K562 (cell line): ENCODE measurements around the gene PLEKHG3. TPM values are rescaled to one million over a fixed set of nuclear protein-coding genes. Genes with fewer than 3 reads are reported as not detected.

Experiments
- ATAC-seq: fragments of 200-7000 bp; cut with Tn5 transposase; 3 replicates; pipeline ENCODE4 v1.9.1; 2020; ENCODE audit warnings: moderate library complexity
- BruUV-seq: library from RNA; stranded (reverse); fragments of 400-500 nt; replicated peaks from 2 replicates; lab custom pipeline; 2021; lab: Mats Ljungman, UMichigan
- CTCF ChIA-PET: fragments of 300-600 bp; formaldehyde crosslinking; extraction: SDS; loops from one replicate; lab custom pipeline; 2021; ENCODE audit warnings: low intra/inter-chr PET ratio; lab: Yijun Ruan, JAX
- POLR2A ChIA-PET: fragments of 300-600, 350-650 bp; sonication (Branson Sonifier 250); formaldehyde crosslinking; extraction: SDS; loops from one replicate; lab custom pipeline; 2021; ENCODE audit warnings: antibody characterized with exemption, inconsistent platforms; lab: Yijun Ruan, JAX
- DNase-seq, 4 experiments: peaks; one replicate each; pipeline versions ENCODE4 v3.0.0 to v3.0.0-alpha.2; 2011 to 2018; ENCODE audit warnings: low spot score in 3 of 4, mixed read lengths in 3 of 4; ENCODE audit errors: extremely low read depth in 1 of 4
- FAIRE-seq: peaks from 2 replicates; lab custom pipeline; 2011; peaks lifted over from hg19 to GRCh38; lab: Jason Lieb, UNC
- H2AFZ ChIP-seq: 2 replicates; pipeline ENCODE4 v1.6.0; 2011; ENCODE audit warnings: low read depth, low read length, control low read depth, inconsistent platforms
- H3K27ac ChIP-seq: fragments of 200-600 bp; 3 replicates; pipeline ENCODE4 v1.8.0; 2011; ENCODE audit warnings: low read depth, mild to moderate bottlenecking, control low read depth, inconsistent platforms, low read length, moderate library complexity, mixed read lengths; ENCODE audit errors: extremely low read depth
- H3K27me3 ChIP-seq, 2 experiments: fragments of 300-600 bp in 1 of 2; 2 replicates in 1 of 2; 3 replicates in 1 of 2; pipeline versions ENCODE4 v1.6.0 to v1.8.0; 2011; ENCODE audit warnings: inconsistent platforms in 2 of 2, low read length in 2 of 2, mild to moderate bottlenecking in 1 of 2, mixed read lengths in 1 of 2, moderate library complexity in 1 of 2; ENCODE audit not compliant: control insufficient read depth in 2 of 2, insufficient read depth in 2 of 2
- H3K36me3 ChIP-seq: fragments of 300-600 bp; 3 replicates; pipeline ENCODE4 v1.8.0; 2011; ENCODE audit warnings: mild to moderate bottlenecking, low read length, inconsistent platforms; ENCODE audit not compliant: control insufficient read depth, insufficient read depth
- H3K4me1 ChIP-seq, 2 experiments: fragments of 200-600 bp in 1 of 2; replicated peaks in 1 of 2; 2 replicates in 1 of 2; 3 replicates in 1 of 2; pipeline versions ENCODE4 v1.5.1 to v1.8.0; 2011; ENCODE audit warnings: inconsistent platforms in 2 of 2, low read length in 2 of 2, mild to moderate bottlenecking in 1 of 2, mixed read lengths in 1 of 2, moderate library complexity in 1 of 2; ENCODE audit not compliant: control insufficient read depth in 2 of 2, insufficient read depth in 2 of 2
- H3K4me2 ChIP-seq: 2 replicates; pipeline ENCODE4 v1.6.1; 2011; ENCODE audit warnings: low read length, control low read depth, inconsistent platforms, mixed read lengths; ENCODE audit not compliant: insufficient read depth
- H3K4me3 ChIP-seq: fragments of 200-600 bp; sonication (generic), shearing (Covaris generic); 2 replicates; pipeline ENCODE4 v1.5.1; 2016; ENCODE audit warnings: control low read depth, inconsistent platforms
- H3K79me2 ChIP-seq: fragments of 200-600 bp; 3 replicates; pipeline ENCODE4 v1.8.0; 2011; ENCODE audit warnings: low read length, inconsistent platforms; ENCODE audit not compliant: control insufficient read depth, insufficient read depth
- H3K9ac ChIP-seq, 2 experiments: 2 replicates each; pipeline versions ENCODE4 v1.6.0 to v1.6.1; 2011; ENCODE audit warnings: low read depth in 2 of 2, low read length in 2 of 2, control low read depth in 1 of 2, inconsistent platforms in 1 of 2, mild to moderate bottlenecking in 1 of 2, mixed read lengths in 1 of 2; ENCODE audit not compliant: insufficient read depth in 1 of 2
- H3K9me1 ChIP-seq: one replicate; pipeline ENCODE4 v1.6.0; 2011; ENCODE audit warnings: inconsistent platforms, mild to moderate bottlenecking, low read length, moderate library complexity; ENCODE audit not compliant: control insufficient read depth, insufficient read depth
- H3K9me3 ChIP-seq: replicated peaks from 2 replicates; pipeline ENCODE4 v1.5.1; 2011; ENCODE audit warnings: low read depth, low read length, inconsistent platforms; ENCODE audit not compliant: control insufficient read depth, insufficient read depth
- H4K20me1 ChIP-seq: replicated peaks from 2 replicates; pipeline ENCODE4 v1.6.1; 2011; ENCODE audit warnings: low read length, inconsistent platforms, mixed read lengths; ENCODE audit not compliant: control insufficient read depth, insufficient read depth
- BCOR ChIP-seq: fragments of 450-650 bp; IDR thresholded peaks from 2 replicates; pipeline ENCODE4 v1.6.1; 2016
- BDP1 ChIP-seq: IDR thresholded peaks from 3 replicates; pipeline ENCODE4 v1.6.1; 2011; ENCODE audit not compliant: insufficient read length, insufficient read depth
- ELK3 ChIP-seq: fragments of 450-650 bp; formaldehyde crosslinking; IDR thresholded peaks from 2 replicates; pipeline ENCODE4 v1.4.0; 2020; ENCODE audit warnings: mild to moderate bottlenecking
- ESRRB ChIP-seq: fragments of 250-450 bp; sonication (Bioruptor Pico); IDR thresholded peaks from 2 replicates; pipeline ENCODE4 v1.5.0; 2020; ENCODE audit warnings: mild to moderate bottlenecking, moderate library complexity, borderline replicate concordance
- HEY1 ChIP-seq: fragments of 250-450 bp; sonication (Bioruptor Pico); IDR thresholded peaks from 2 replicates; pipeline ENCODE4 v1.5.0; 2020; ENCODE audit warnings: mild to moderate bottlenecking, moderate library complexity, borderline replicate concordance
- JUNB ChIP-seq: fragments of 450-650 bp; formaldehyde crosslinking; conservative IDR thresholded peaks from 2 replicates; pipeline ENCODE4 v1.4.0; 2020; ENCODE audit warnings: mild to moderate bottlenecking
- KDM5B ChIP-seq: fragments of 200-600 bp; sonication (generic); IDR thresholded peaks from 2 replicates; pipeline ENCODE4 v1.6.1; 2012; ENCODE audit warnings: low read depth, mild to moderate bottlenecking, moderate library complexity, low read length, control low read depth, inconsistent platforms; ENCODE audit not compliant: insufficient replicate concordance
- LARP7 ChIP-seq: fragments of 450-650 bp; IDR thresholded peaks from 2 replicates; pipeline ENCODE4 v1.6.1; 2016
- MLLT1 ChIP-seq, 2 experiments: fragments of 450-650 bp; IDR thresholded peaks; 2 replicates each; pipeline ENCODE4 v1.6.1; 2016
- NR4A1 ChIP-seq, 2 experiments: fragments of 250-450 bp in 1 of 2; fragments of 450-650 bp in 1 of 2; sonication (Bioruptor Pico) in 1 of 2; IDR thresholded peaks; 2 replicates each; pipeline versions ENCODE4 v1.4.0 to v1.6.1; 2016 to 2020; ENCODE audit warnings: mild to moderate bottlenecking in 2 of 2, missing compliant biosample characterization in 1 of 2, missing genetic modification characterization in 1 of 2, moderate library complexity in 1 of 2
- PKNOX1 ChIP-seq: fragments of 450-650 bp; IDR thresholded peaks from 2 replicates; pipeline ENCODE4 v1.6.1; 2016
- POLR3G ChIP-seq: IDR thresholded peaks from 2 replicates; pipeline ENCODE4 v1.6.1; 2011; ENCODE audit not compliant: insufficient read length, insufficient replicate concordance; ENCODE audit errors: extremely low read depth
- RCOR1 ChIP-seq, 2 experiments: IDR thresholded peaks; 2 replicates each; pipeline ENCODE4 v1.6.1; 2012; ENCODE audit warnings: low read depth in 2 of 2, low read length in 2 of 2, borderline replicate concordance in 1 of 2, improper control_type of control experiment in 1 of 2
- SAFB2 ChIP-seq: fragments of 200-400 bp; formaldehyde crosslinking; IDR thresholded peaks from 2 replicates; pipeline ENCODE4 v1.6.1; 2018; ENCODE audit warnings: borderline replicate concordance, low read length, low read depth, moderate library complexity; ENCODE audit not compliant: severe bottlenecking
- TEAD2 ChIP-seq: fragments of 450-650 bp; IDR thresholded peaks from 2 replicates; pipeline ENCODE4 v1.6.1; 2016; ENCODE audit warnings: missing genetic modification characterization, control low read depth, missing compliant biosample characterization
- TFE3 ChIP-seq: fragments of 450-650 bp; formaldehyde crosslinking; IDR thresholded peaks from 2 replicates; pipeline ENCODE4 v1.4.0; 2020; ENCODE audit warnings: mild to moderate bottlenecking, mixed read lengths
- ZFPM2 ChIP-seq: fragments of 250-450 bp; sonication (Bioruptor Pico); IDR thresholded peaks from 2 replicates; pipeline ENCODE4 v1.5.1; 2022; ENCODE audit warnings: mild to moderate bottlenecking
- ZNF253 ChIP-seq: fragments of 250-450 bp; sonication (Bioruptor Pico); conservative IDR thresholded peaks from 2 replicates; pipeline ENCODE4 v1.6.1; 2021; ENCODE audit warnings: mild to moderate bottlenecking
- WGBS: fragments of 100-300 bp; shearing (Covaris generic); methylation state at CpG from one replicate; pipeline ENCODE4 v1.1.6; 2016; ENCODE audit warnings: low coverage, mixed read lengths; ENCODE audit not compliant: insufficient coverage; ENCODE audit errors: missing lambda C conversion rate; 5-methylcytosine and 5-hydroxymethylcytosine counted together
- in situ Hi-C: fragments of 300-500 bp; cut with MboI; formaldehyde crosslinking; loops from 4 replicates; pipeline ENCODE4 v1.15.0; 2018; ENCODE audit warnings: inconsistent platforms, mixed read lengths
- intact Hi-C: fragments of 100-400 bp; cut with micrococcal nuclease; formaldehyde crosslinking; loops from 2 replicates; pipeline ENCODE4 v1.14.2; 2022
- polyA plus RNA-seq, 8 experiments: library from polyadenylated mRNA; depleted of rRNA in 4 of 8; stranded (reverse) in 5 of 8; unstranded in 3 of 8; fragments of >200 nt; fragmentation: Nextera tagmentation in 2 of 8; fragmentation: Illumina TruSeq in 1 of 8; extraction: Ambion mirVana in 2 of 8; extraction: Trizol in 1 of 8; gene quantifications; 2 replicates each; pipeline versions ENCODE4 v1.2.1 to v1.2.3, GENCODE V29; 2011 to 2014; ENCODE audit warnings: inconsistent platforms in 1 of 8, missing spikeins in 1 of 8
- total RNA-seq, 7 experiments: library from RNA; depleted of rRNA in 6 of 7; stranded (reverse); fragments of >200 nt in 6 of 7; fragmentation: Illumina TruSeq in 2 of 7; extraction: Trizol in 2 of 7; gene quantifications; 2 replicates each; pipeline versions ENCODE4 v1.2.1 to v1.2.3, GENCODE V29; 2011 to 2021; ENCODE audit warnings: low replicate concordance in 1 of 7
- TF ChIP-seq, protein P1 (sequence below): fragments of 250-450 bp; sonication (Bioruptor Pico); IDR thresholded peaks from 2 replicates; pipeline ENCODE4 v1.9.0; 2021; ENCODE audit warnings: mild to moderate bottlenecking

The PLEKHG3 gene
- total and polyA plus RNA-seq, 9 of the 15 experiments (the other 6 are each of a cell fraction or from before 2014, with no cell fraction given), result 0.04 to 0.16 TPM; not detected in 7

- H3K36me3 ChIP-seq, result no peaks in the 10 kb centered on the region
- WGBS, result 5% methylated on average over 7 of the region's 9 CpGs
- ATAC-seq, result no peak
- H2AFZ ChIP-seq, result no peak overlapping the region
- no peaks in the 10 kb centered on the region for H3K79me2 ChIP-seq
- H3K4me1 ChIP-seq, result no peaks in the 10 kb centered on the region; a peak in 1 of 5 replicates
- ChIA-PET POLR2A (interaction anchor here (0.6 kb wide), 1 partner anchor 67 kb away, joined by 3 read pairs; no protein-coding TSS in a partner anchor), CTCF (no interaction called here)
- no peak overlapping the region for H3K9ac ChIP-seq
- no peaks in the 10 kb centered on the region for H3K9me1 ChIP-seq
- H3K27me3 ChIP-seq, result peaks cover 3 to 51% of the 10 kb centered on the region in 2 experiments; a peak in 4 of 5 replicates
- in situ Hi-C loops, result no loop called here
- H3K4me2 ChIP-seq, result no peak overlapping the region
- no peak overlapping the region for H3K27ac ChIP-seq
- no TSS peak for BruUV-seq
- intact Hi-C loops, result no loop called here
- no peaks in the 10 kb centered on the region for H4K20me1 ChIP-seq
- H3K4me3 ChIP-seq, result no peak overlapping the region
- FAIRE-seq, result no peak
- TF ChIP-seq ESRRB (CRISPR knock-in tag), result no peak
- no peak for TF ChIP-seq PKNOX1
- TF ChIP-seq, protein P1, sequence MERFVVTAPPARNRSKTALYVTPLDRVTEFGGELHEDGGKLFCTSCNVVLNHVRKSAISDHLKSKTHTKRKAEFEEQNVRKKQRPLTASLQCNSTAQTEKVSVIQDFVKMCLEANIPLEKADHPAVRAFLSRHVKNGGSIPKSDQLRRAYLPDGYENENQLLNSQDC (CRISPR knock-in tag), result no peak
- no peak for TF ChIP-seq ZFPM2
- TF ChIP-seq TEAD2 (tag), result no peak
- no peak for TF ChIP-seq ZNF253 (CRISPR knock-in tag)
- TF ChIP-seq TFE3 (CRISPR knock-in tag), result no peak
- no peak for TF ChIP-seq HEY1
- no peak for TF ChIP-seq ELK3 (CRISPR knock-in tag)
- no peak for TF ChIP-seq JUNB
- no peak for TF ChIP-seq POLR3G
- no peak for TF ChIP-seq BDP1
- no peak for TF ChIP-seq NR4A1 (CRISPR knock-in tag; IDR thresholded peaks at IDR 0.05)
- TF ChIP-seq NR4A1 (tag; IDR thresholded peaks at IDR 0.05), result no peak
- no peak for TF ChIP-seq LARP7
- TF ChIP-seq RCOR1 (IDR thresholded peaks at IDR 0.05; ENCODE audit: borderline replicate concordance in 1 of 2, low read depth in 2 of 2, low read length in 2 of 2), result no peak
- TF ChIP-seq SAFB2, result no peak
- TF ChIP-seq BCOR, result no peak
- no peak for TF ChIP-seq MLLT1 (IDR thresholded peaks at IDR 0.05)
- TF ChIP-seq KDM5B, result no peak
- no peak for DNase-seq
- no peaks in the 10 kb centered on the region for H3K9me3 ChIP-seq
Observed at GRCh38 chr14:64721899-64722298, 17.7 kb downstream of the PLEKHG3 start.
